Sigmoid colon (tissue), 7 donors: ENCODE measurements around the gene SLC9B2. TPM values are rescaled to one million over a fixed set of nuclear protein-coding genes. Genes with fewer than 3 reads are reported as not detected.

ENCODE experiments used
- DNase-seq: peaks from one replicate; pipeline ENCODE4 v3.0.0-alpha.2; 2019
- H3K27ac ChIP-seq, 4 donors: fragments of 200-600 bp; sonication (generic); one replicate each; pipeline ENCODE4 v1.5.1; 2016 to 2019; ENCODE audit warnings: mild to moderate bottlenecking in 1 of 4
- H3K27me3 ChIP-seq, 3 donors: fragments of 200-600 bp; sonication (generic); one replicate each; pipeline ENCODE4 v1.5.1; 2019; ENCODE audit warnings: mild to moderate bottlenecking in 1 of 3
- H3K36me3 ChIP-seq, 4 donors: fragments of 200-600 bp; sonication (generic); one replicate each; pipeline ENCODE4 v1.5.1; 2016 to 2019
- H3K4me1 ChIP-seq, 4 donors: fragments of 200-600 bp; sonication (generic); one replicate each; pipeline ENCODE4 v1.5.1; 2017 to 2019
- H3K4me3 ChIP-seq, 4 donors: fragments of 200-600 bp; sonication (generic); one replicate each; pipeline ENCODE4 v1.5.1; 2017 to 2019; ENCODE audit warnings: mild to moderate bottlenecking in 2 of 4, moderate library complexity in 1 of 4
- H3K9me3 ChIP-seq, 4 donors: fragments of 200-600 bp in 3 of 4; sonication (generic) in 3 of 4; one replicate each; pipeline versions ENCODE4 v1.5.1 to v1.6.1; 2013 to 2019
- CTCF ChIP-seq, 4 experiments: fragments of 450-650 bp in 3 of 4; fragments of 200-600 bp in 1 of 4; IDR thresholded peaks; one replicate each; pipeline ENCODE4 v1.5.1; 2016 to 2019; ENCODE audit warnings: antibody characterized with exemption in 4 of 4, mild to moderate bottlenecking in 3 of 4, moderate library complexity in 2 of 4
- EP300 ChIP-seq, 4 donors: sonication (generic); formaldehyde crosslinking; IDR thresholded peaks; one replicate each; pipeline ENCODE4 v1.6.1; 2017; ENCODE audit warnings: antibody characterized with exemption in 4 of 4
- POLR2A ChIP-seq, 2 donors: fragments of 450-650 bp; IDR thresholded peaks; one replicate each; pipeline ENCODE4 v1.6.1; 2016; ENCODE audit warnings: antibody characterized with exemption in 2 of 2, mild to moderate bottlenecking in 2 of 2, moderate library complexity in 2 of 2
- POLR2AphosphoS5 ChIP-seq, 4 donors: sonication (generic); formaldehyde crosslinking; IDR thresholded peaks; one replicate each; pipeline ENCODE4 v1.6.1; 2017; ENCODE audit warnings: antibody characterized with exemption in 4 of 4
- WGBS, 2 donors: extraction: QIAGEN DNeasy Blood & Tissue Kit; methylation state at CpG; one replicate each; pipeline ENCODE4 v1.1.7; 2013; 5-methylcytosine and 5-hydroxymethylcytosine counted together
- intact Hi-C: fragments of 100-400 bp; cut with DNase I; formaldehyde crosslinking; loops from one replicate; pipeline ENCODE4 v1.15.1; 2023
- polyA plus RNA-seq, 3 donors: library from polyadenylated mRNA; stranded (reverse); fragments of 200-250 nt; gene quantifications; one replicate each; pipeline ENCODE4 v1.2.3, GENCODE V29; 2013
- total RNA-seq, 4 donors: library from RNA; depleted of rRNA; stranded (reverse); fragments of >200 nt; gene quantifications; one replicate each; pipeline ENCODE4 v1.1.0, GENCODE V29; 2016
- donor health status: healthy with polysubstance abuse.
- donor health status: Bipolar disorder and iron deficiency.
- donor health status: healthy.

Gene SLC9B2
- total and polyA plus RNA-seq, 7 donors = 1.4 to 40.9 (median 10.3) TPM

- intact Hi-C loops = loop anchor here (5.0 to 10.0 kb wide), 2 partner anchors 53 to 210 kb away; partner anchors contain the start of gene CISD2
- Histone ChIP-seq H3K4me1 (peaks cover 0 to 16% (median 8%) of the 10 kb centered on the region in 4 donors), H3K27me3 (no peaks in the 10 kb centered on the region), H3K9me3 (no peaks in the 10 kb centered on the region), H3K36me3 (peaks cover 0 to 5% (median 0%) of the 10 kb centered on the region in 4 donors), H3K27ac (peak overlapping the region in 2 of 4 donors; percentile 89 to 95), H3K4me3 (peak overlapping the region in 1 of 4 donors; percentile 84)
- no peak for DNase-seq
- 81 to 86% methylated on average over 9 of the region's 9 CpGs for WGBS, 2 donors
- TF ChIP-seq CTCF (IDR thresholded peaks at IDR 0.05) (no peak), EP300 (IDR thresholded peaks at IDR 0.05) (no peak), POLR2A (IDR thresholded peaks at IDR 0.05) (no peak), POLR2AphosphoS5 (IDR thresholded peaks at IDR 0.05) (no peak)
Measured at GRCh38 chr4:103074744-103075434, 1.7 kb downstream of the SLC9B2 start.

GRCh38 chr4:103073792-103074438, 2.6 kb downstream of the SLC9B2 start:
- H3K36me3 ChIP-seq = no peaks in the 10 kb centered on the region
- H3K4me3 ChIP-seq = no peak overlapping the region
- no peak for DNase-seq
- no peak overlapping the region for H3K27ac ChIP-seq
- H3K9me3 ChIP-seq = no peaks in the 10 kb centered on the region
- no peaks in the 10 kb centered on the region for H3K27me3 ChIP-seq
- 94 to 98% methylated on average over 2 of the region's 2 CpGs for WGBS, 2 donors
- peaks cover 0 to 16% (median 8%) of the 10 kb centered on the region in 4 donors for H3K4me1 ChIP-seq
- intact Hi-C loops = loop anchor here (10.0 kb wide), 1 partner anchor 209 kb away; the partner anchor contains the start of gene CISD2
- TF ChIP-seq POLR2AphosphoS5 (IDR thresholded peaks at IDR 0.05) = no peak

- no peak overlapping the region for H3K4me3 ChIP-seq
- WGBS, 2 donors = 90 to 92% methylated on average over 2 of the region's 2 CpGs
- TF ChIP-seq CTCF (IDR thresholded peaks at IDR 0.05) = no peak
- no peak for TF ChIP-seq EP300 (IDR thresholded peaks at IDR 0.05)
- TF ChIP-seq POLR2A (IDR thresholded peaks at IDR 0.05) = no peak
- no peak for TF ChIP-seq POLR2AphosphoS5 (IDR thresholded peaks at IDR 0.05)
- H3K4me1 ChIP-seq = no peaks in the 10 kb centered on the region
- no peaks in the 10 kb centered on the region for H3K27me3 ChIP-seq
- H3K27ac ChIP-seq = no peak overlapping the region
- intact Hi-C loops = no loop called here
- no peak for DNase-seq
- no peaks in the 10 kb centered on the region for H3K9me3 ChIP-seq
- H3K36me3 ChIP-seq = peaks cover 0 to 8% (median 0%) of the 10 kb centered on the region in 4 donors
Measured at GRCh38 chr4:103067841-103068547, 8.6 kb downstream of the SLC9B2 start.

- Histone ChIP-seq H3K9me3 (no peaks in the 10 kb centered on the region), H3K27me3 (no peaks in the 10 kb centered on the region), H3K27ac (no peak overlapping the region), H3K4me1 (no peaks in the 10 kb centered on the region), H3K36me3 (no peaks in the 10 kb centered on the region), H3K4me3 (no peak overlapping the region)
- TF ChIP-seq EP300 (IDR thresholded peaks at IDR 0.05) = no peak
- TF ChIP-seq POLR2AphosphoS5 (IDR thresholded peaks at IDR 0.05) = no peak
- no peak for TF ChIP-seq CTCF (IDR thresholded peaks at IDR 0.05)
- TF ChIP-seq POLR2A (IDR thresholded peaks at IDR 0.05) = no peak
- 94 to 97% methylated on average over 2 of the region's 2 CpGs for WGBS, 2 donors
- intact Hi-C loops = no loop called here
- DNase-seq = no peak
Measured at GRCh38 chr4:103060453-103061148, 16.0 kb downstream of the SLC9B2 start.
